GM19395 (cell line): ENCODE results near the gene PAQR5.

Experiments
- ATAC-seq: cut with Tn5 transposase; IDR thresholded peaks from one replicate; pipeline ENCODE4 v1.9.1; 2021; ENCODE audit warnings: mild to moderate bottlenecking, moderate library complexity; ENCODE audit not compliant: unreplicated experiment

Gene PAQR5

DNA sequence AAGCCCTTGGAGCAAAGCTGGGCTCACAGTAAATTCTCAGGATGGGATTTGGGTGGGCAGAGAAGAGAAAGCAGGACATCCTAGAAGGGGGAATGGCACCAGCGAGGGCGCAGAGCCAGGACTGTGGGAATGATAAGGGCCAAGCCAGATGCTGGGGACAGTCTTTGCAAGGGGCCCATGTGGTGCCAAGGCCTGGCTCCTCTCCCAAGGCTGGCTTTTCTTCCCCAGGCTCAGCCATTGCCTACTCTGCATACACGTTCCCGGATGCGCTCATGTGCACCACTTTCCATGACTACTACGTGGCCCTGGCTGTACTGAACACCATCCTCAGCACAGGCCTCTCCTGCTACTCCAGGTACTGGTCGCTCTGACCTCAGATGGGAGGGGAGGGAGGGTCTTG lies 90.7 kb downstream of the PAQR5 start:
- ATAC-seq = no peak

DNA sequence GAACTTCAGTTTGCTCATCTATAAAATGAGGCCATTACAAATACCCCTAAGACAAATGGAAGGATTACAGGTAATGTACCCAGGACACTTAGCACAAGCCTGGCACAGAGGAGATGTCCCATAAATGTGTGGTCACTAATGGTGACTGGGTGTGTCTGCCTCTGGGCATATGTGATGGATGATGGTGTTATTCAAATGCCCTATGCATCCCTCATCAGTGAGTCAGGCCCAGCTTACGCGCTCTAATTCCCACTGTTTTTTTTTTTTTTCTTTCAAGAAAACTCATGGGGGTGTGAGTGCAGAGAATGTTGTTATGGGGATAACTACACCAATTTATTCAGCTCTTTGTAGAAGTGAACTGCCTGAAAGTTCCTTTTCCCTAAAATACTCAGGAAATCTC lies 91.9 kb downstream of the PAQR5 start:
- ATAC-seq = no peak

DNA sequence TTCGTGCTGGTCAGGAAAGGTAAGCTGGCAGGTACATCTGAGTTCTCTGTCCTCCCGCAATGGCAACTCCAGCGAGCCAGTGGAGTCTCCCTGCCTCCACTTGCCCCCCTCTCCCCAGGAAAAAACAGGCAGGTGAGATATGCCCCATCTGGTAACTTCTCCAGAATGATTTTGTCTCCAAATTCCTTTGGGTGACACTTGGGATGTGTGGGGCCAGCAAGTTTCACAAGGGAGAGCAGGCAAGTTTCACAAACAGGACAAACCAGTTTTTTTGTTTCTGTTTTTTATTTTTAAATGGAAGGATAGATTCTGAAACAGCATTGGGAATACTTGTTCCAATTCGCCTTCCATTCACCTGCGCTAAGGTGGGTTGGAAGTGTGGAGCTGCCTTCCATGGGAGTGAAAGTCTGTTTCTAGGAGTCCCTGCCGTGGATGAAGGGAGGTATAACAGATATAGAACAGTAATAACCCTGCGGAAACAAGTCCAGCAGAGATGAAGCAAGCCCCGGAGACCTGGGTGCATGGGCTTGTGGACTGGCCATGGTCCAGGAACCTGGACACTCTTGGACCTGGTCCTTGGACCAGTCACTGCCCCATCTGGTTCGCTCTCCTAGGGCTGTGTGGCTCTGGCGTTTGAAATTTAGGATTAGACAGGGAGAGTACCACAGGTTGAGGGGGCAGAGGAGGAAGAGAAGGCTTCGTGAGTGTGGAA lies 92.5 kb downstream of the PAQR5 start:
- ATAC-seq = no peak

DNA sequence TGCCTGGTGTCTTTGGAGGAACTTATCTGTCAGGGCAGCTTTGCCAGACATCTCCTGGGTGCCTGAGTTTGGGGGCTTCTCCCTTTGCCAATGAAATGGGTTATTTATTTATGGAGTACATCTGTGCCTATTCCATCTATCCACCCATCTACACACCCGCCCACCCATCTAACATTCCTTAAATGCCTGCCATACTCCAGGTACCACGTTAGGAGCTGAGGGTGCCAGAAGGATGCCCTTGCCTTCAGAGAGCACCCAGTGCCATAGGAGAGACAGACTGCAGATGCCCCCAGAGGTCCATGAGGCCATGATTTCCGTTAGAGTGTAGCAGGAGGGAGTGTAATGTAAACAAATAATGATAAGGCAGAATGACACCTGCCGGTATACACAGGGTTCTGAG lies 93.6 kb downstream of the PAQR5 start:
- no peak for ATAC-seq

DNA sequence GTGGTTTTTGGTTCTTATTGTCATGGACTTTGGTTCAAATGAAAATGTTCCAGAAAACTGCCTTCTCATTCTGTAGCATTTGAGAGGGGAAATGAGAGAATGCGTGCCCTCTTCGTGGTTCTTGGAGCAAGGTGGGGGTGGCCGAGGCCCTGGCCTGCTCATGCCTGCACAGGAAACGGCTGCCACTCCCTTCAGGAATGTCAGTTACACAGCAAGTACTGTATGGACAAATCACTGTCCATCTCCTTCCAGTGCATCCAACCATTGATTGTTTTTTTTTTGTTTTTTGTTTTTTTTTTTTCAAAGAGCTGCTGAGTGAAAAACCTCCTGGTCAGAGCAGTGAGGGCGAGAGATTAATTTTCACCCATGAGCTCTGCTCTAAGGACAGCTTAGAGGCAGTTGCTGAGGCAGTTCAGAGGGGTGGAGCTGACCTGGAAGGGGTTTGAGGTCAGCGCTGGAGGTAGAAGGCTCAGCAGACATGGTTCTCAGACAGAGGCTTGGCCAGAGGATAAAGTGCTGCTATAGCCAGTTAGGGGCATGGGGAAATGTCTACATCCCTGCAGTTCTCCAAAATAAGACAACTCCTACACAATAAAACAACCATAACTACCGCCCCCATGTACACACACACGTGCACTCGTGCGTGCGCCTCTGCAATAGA lies 95.2 kb downstream of the PAQR5 start:
- ATAC-seq = no peak

DNA sequence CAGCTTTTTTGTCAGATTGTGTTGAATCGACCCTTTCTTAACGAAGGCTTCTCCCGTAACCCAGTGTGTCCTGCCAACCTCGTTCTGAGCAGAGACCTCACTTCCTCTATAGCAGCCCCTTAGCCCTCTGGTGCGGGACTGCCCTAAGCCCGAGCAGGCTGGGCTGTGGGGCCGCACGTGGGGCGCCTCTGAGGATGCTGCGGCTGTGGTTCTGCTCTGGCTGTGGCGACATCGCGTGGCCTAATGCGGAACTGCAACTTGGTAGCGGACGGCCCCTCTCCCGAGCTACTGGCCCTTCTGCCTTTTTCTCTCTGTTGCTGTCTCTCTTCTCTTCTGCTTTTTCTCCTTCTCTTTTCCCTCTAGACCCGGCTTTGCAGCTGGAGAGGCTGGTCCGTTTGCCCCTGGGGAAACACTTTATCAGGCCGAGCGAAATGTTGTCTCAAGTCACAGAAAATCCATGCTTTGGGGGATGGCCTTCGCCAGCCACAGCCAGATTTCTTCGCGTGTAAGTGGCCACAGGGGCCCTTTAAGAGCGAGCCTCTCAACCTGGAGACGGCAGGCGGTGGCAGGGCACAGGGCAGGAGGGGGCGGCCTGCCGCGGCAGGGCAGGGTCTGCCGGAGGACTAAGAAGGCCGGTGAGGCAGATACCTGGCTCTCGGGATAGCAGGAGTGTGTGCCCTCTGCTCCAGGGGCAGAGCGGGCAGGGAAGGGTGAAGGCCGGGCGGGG lies 96.0 kb downstream of the PAQR5 start:
- peak; percentile 68 for ATAC-seq

DNA sequence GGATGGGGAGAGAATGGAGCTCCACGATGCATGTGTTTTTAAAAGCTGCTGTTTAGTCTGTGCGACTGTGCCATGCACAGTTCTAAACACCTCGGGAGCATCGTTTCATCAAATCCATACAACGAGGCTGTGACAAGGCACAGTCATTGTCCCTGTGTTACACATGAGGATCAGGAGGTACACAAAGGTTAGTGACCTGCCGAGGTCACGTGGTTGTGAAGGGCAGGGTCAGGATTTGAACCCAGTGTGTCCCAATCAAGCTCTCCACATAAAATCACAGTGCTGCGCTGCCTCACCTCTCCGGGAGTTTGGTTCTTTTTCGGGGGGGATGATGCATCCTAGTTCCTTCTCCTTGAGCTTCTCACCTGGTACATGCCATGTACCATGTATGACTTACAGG lies 96.7 kb downstream of the PAQR5 start:
- ATAC-seq = no peak

DNA sequence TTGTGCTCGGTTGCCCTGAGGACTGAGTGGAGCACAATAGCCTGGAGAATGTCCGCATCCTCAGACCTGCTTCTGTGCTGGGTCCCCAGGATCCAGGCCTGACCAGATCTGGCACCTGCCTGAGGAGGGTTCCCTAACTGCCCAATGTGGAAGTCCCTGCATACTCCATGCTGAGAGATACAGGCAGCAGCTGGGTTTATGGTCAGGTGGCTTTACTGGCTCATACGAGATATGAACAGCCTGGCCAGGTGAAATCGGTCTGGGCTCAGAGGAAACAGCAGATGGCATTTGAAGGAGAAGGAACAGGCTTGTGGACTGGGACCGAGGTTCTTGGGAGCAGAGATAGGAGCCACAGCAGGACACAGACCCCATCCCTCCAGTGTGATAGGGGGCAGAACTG lies 97.3 kb downstream of the PAQR5 start:
- no peak for ATAC-seq

DNA sequence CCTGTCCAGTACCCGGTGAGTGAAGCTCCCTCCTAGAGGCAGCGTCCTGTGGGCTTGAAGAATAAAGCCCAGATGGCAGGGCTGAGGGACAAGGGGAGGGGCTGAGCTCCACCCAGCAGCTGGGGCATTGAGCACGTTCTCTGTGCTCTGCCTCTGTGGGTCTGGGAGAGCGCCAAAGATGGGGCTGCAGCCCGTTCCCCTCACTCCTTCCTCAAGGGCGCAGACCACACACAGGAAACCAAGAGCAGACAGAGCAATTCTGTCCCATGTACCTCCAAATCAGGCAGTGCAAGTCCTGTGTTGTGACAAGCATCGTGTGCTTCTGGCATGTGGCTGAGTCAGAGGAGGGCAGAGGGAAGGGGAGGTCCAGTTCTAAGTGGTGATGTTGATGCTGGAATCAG lies 99.8 kb downstream of the PAQR5 start:
- ATAC-seq = no peak

DNA sequence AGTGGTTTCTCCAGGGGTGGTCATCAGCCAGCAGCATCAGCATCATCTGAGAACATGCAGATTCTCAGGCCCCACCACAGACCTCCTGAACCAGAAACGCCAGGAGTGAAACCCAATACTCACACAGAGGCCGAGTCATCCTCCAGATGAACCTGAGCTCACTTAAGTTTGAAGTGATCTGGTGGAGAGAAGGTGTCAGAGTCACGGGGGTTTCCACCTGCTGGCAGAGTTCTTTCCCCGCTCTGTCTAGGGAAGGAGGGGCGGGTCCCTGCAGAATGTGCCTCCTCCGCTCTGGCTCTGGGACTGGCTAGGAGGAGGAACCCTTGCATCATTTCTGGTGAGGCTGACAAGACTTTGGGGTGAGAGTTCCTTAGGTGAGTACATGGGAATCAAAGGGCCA lies 102.1 kb downstream of the PAQR5 start:
- no peak for ATAC-seq

DNA sequence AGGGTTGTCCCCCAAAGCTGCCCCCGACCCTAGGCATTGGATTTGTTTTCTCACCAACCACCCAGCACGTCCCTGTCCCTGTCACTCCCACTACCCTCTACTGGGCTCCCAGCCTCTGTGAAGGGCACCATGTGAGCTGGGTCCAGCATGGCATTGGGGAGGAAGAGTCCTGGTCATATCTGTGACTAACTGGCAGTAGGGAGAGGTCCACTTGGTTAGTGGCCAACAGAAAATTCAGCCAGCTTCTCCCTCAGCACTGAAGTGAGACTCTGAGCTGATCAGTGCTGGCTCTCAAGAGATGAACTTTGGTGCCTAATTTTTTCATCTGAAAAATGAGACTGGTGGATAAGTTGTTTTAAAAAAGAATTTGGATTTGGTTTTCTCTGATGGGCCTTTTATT lies 104.1 kb downstream of the PAQR5 start:
- no peak for ATAC-seq

DNA sequence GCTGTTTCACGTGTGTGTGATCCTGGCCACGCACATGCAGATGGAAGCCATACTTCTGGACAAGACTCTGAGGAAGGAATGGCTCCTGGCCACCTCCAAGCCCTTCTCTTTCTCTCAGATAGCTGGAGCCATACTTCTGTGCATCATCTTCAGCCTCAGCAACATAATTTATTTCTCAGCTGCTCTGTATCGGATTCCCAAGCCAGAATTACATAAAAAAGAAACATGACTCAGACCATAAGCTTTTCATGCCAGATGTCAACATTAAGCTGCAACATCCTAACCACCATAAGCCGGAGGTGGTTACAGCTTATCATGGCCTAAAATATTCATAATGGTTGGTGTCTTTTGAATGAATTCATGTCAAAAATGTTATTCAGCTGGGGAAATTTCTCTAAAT lies 104.9 kb downstream of the PAQR5 start:
- ATAC-seq = no peak

DNA sequence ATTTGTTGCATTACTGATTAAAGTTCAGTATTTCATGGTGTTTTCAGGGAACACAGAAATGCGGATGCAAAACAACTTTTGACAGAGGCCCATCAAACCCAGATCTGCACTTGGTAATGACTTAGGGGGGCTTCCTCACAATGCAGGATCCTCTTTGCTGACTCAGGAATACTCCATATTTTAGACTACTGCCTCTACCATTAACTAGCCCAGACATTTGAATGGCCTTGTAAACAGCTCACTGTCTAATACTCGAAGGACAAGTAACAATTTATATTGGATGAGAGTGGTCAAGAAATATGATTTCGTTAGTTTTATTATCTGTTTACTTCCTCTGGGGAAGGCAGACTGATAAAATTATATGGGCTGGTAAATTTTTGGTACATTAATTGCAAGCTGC lies 106.4 kb downstream of the PAQR5 start:
- ATAC-seq = no peak

DNA sequence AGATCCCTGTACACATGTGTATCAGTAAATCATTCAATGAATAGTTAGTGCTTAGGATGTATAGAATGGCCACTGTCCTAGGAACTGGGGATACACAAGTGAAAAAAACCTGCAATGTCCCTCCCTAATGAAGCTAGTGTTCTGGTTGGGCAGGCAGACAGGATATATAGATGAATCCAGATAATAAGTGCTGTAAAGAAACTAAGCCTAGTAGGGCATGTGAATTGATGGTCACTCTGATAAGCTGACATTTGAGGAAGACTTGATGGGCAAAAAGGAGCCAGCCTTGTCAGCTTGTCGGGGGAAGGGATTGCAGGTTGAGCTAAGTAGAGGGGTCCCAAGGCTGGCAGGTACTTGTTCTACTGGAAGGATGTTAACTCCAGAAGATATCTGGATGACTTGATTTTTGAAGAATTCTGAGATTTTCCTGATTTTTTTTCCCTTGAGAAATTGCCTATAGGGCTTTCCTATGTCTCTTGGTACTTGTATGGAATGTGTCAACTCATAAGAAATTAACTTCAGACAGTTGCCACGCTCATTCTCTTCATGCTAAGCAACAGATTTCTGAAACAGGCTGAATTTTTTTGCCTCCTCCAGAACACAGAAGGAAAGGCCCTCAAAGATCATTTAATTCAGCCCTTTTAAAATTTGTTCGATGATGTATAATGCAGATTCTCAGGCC lies 109.1 kb downstream of the PAQR5 start:
- no peak for ATAC-seq

DNA sequence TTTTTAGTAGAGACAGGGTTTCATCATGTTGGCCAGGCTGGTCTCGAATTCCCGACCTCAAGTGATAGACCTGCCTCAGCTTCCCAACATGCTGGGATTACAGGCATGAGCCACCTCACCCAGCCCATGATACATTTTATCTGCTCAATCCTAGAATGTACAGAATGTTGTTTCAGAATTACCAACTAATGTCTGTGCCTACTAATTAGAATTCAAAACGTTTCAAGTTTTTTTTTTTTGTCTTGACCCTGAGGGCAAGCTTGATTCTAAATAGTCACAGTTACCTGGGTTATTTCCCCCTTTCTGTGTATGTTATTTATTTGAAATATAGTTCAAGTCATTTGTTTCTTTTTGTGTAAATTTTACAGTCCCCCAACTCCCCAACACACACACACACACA lies 110.1 kb downstream of the PAQR5 start:
- ATAC-seq = no peak

DNA sequence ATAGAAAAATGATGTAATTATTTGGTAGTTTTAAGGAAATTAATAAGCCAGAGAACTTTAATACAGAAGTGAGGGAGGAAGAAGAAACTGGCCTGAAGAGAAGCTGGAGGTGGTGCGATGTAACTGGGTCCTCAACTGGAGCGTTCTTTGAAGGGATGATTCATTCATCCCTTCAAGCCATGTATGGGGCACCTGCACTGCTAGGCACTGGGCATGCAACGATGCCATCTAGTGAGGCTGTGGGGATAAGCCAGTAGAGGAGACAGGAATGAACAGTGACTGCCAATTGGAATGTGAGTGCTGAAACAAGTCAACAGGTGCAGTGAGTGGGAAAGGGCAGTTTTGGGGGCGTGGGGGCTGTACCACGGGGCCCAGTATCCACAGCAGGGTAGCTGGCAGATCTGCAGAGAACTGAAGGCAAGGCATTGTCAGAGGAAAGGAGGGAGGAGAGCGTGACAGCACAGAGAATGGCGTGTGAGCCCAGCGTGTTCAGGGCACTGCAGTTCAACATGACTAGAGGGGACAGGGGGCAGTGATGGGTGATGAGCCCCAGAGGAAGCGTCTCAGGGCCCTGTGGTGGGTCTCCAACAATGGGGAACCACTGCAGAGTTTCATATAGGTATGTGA lies 111.6 kb downstream of the PAQR5 start:
- ATAC-seq = no peak

DNA sequence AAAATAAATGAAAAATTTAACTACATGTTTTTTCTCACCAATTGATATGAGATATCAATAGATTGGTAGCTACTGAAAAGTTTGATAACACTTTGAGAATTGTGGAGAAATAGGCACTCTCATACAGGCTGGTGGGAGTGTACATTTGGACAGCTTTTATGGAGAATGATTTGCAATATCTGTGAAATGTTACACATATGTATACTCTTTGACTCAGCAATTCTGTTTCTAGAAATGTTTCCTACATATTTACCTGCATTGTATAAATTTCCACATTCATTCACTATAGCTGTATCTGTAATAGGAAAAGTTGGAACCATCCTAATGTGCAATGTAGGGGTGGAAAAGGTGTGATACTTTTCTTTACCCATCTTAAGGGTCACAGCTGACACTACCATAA lies 113.6 kb downstream of the PAQR5 start:
- ATAC-seq = no peak

DNA sequence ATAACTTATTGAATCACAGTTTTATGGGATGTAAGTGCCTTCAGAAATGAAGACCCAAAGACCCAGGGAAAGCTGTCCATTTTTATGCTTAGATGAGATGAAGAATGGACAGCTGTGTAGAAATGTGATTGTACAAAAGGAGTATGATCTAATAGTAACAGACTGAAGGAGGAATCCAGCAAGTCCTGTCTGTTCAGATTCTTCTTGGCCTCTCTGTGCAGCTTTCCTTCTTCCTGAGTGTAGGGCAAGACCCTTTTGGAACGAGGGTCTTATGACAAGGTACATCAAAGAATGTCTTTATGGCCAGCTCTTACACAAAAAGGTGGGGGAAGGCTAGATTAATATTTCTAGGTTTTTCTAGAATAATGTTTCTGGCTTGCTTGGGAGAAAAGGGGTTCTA lies 114.0 kb downstream of the PAQR5 start:
- no peak for ATAC-seq

DNA sequence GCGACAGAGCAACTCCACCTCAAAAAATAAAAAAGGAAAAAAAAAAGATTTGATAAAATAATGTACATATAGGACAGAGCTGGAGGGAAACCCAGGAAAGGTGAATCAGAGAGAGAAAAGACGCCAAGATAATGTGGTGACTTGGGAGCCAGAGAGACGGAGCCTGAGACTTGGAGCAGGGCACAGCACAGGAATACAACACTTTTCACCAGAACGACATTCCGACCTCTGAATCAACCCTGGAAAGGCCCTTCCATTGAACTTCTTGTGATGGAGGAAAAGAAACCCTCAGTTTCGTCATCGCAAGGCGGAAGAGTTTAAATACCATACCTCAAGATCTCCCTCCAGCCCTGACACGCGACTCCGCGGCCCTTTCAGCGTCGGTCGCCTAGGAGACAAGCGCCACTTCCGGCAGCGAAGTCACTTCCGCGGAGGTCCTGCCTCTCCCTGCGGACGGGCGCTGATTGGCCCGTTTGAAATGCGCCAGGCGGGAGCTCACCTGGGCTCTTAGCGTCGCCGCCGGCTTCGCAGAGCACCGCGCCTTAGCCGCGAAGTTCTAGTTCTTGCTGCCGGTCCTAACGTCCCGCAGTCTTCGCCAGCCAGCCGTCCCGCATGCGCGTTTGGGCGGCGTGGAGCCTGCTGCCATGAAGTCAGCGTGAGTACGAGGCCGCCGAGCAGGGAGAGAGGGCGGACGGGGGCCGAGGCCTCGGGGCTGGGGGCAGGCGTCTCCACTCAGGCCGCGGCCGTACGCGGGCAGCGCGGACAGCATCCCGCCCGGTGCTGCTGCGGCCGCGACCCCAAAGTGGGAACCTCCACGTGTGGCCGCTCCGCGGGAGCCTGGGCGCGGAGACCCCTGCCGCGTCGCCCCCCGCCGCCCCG lies 115.3 kb downstream of the PAQR5 start, which contains the start of gene KIF23:
KIF23 (plus strand) TSS at position 528 of the 879 bp plus-strand sequence; CDS start at position 645, 117 bp downstream.
- peak; percentile 96 for ATAC-seq

DNA sequence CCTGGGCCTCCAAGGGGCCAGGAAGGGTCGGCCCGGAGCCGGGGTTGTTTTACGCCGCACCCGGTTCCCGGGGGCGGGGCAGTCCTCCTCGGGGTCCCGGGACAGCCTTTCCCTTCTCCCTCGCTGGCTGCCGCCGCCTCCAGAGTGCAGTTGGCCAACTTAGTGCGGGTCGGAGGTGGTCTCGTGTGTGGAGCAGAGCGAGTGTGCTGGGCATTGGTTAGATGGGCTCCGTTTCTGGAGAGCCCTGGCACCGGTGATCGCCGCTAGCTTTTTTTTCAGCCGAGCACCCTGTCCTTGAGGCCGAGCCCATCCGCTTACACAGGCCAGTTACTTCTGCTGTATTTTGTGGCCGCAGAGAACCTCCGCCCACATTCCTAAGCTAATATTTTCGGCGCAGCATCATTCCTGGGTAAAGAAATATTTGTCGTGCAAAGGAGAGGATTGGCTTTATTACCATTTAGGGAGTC lies 116.0 kb downstream of the PAQR5 start:
- ATAC-seq = peak; percentile 35
